ENCODE data around the gene NKAIN2. TPM values are rescaled to one million over a fixed set of nuclear protein-coding genes. Genes with fewer than 3 reads are reported as not detected.

Gene NKAIN2
- total RNA-seq, 2 donors from 2014 or later = 0.29 TPM; not detected in 1

- 92 to 95% methylated on average over 2 to 3 of the region's 3 CpGs for WGBS, 2 experiments (ENCODE audit: insufficient coverage in 1 of 2, insufficient read length in 1 of 2)
- TF ChIP-seq CTCF (conservative IDR thresholded peaks at IDR 0.05) = no peak
- H3K9ac ChIP-seq (ENCODE audit: extremely low read depth, low read length, poor library complexity, severe bottlenecking) = no peak overlapping the region
Measured at GRCh38 chr6:124199286-124199685, 395.6 kb downstream of the NKAIN2 start.

GRCh38 chr6:124200661-124201060, 397.0 kb downstream of the NKAIN2 start:
- no peaks in the 10 kb centered on the region for H3K27me3 Mint-ChIP-seq (ENCODE audit: insufficient read depth)
- H3K4me3 Mint-ChIP-seq = no peak overlapping the region
- no peaks in the 10 kb centered on the region for H3K4me1 Mint-ChIP-seq
- no peak overlapping the region for H3K27ac Mint-ChIP-seq
- Histone ChIP-seq H3K4me3 (ENCODE audit: low read length) (no peak overlapping the region), H3K27me3 (ENCODE audit: control insufficient read depth, insufficient read depth, low read length, poor library complexity, severe bottlenecking) (no peaks in the 10 kb centered on the region), H3K27ac (ENCODE audit: low read depth, low read length) (no peak overlapping the region), H3K9me3 (ENCODE audit: control insufficient read depth, low read length) (no peaks in the 10 kb centered on the region), H3K36me3 (ENCODE audit: control insufficient read depth, insufficient read depth, low read length) (no peaks in the 10 kb centered on the region), H3K4me1 (ENCODE audit: control insufficient read depth, insufficient read depth, low read length) (no peaks in the 10 kb centered on the region), H3K9ac (ENCODE audit: extremely low read depth, low read length, poor library complexity, severe bottlenecking) (no peak overlapping the region)
- 88 to 92% methylated on average over 2 to 4 of the region's 4 CpGs for WGBS, 2 experiments (ENCODE audit: insufficient coverage in 1 of 2, insufficient read length in 1 of 2)
- H3K36me3 Mint-ChIP-seq (ENCODE audit: low read depth) = no peaks in the 10 kb centered on the region
- H3K9me3 Mint-ChIP-seq = no peaks in the 10 kb centered on the region
- DNase-seq = no peak
- no peak for TF ChIP-seq CTCF (conservative IDR thresholded peaks at IDR 0.05)

More at GRCh38 chr6:124199286-124199685, 395.6 kb downstream of the NKAIN2 start:
- H3K27ac Mint-ChIP-seq = no peak overlapping the region
- no peaks in the 10 kb centered on the region for H3K9me3 Mint-ChIP-seq
- no peaks in the 10 kb centered on the region for H3K4me1 Mint-ChIP-seq
- H3K36me3 ChIP-seq (ENCODE audit: control insufficient read depth, insufficient read depth, low read length) = no peaks in the 10 kb centered on the region
- no peak overlapping the region for H3K27ac ChIP-seq (ENCODE audit: low read depth, low read length)
- no peaks in the 10 kb centered on the region for H3K27me3 ChIP-seq (ENCODE audit: control insufficient read depth, insufficient read depth, low read length, poor library complexity, severe bottlenecking)
- no peak overlapping the region for H3K4me3 ChIP-seq (ENCODE audit: low read length)
- no peak for DNase-seq
- no peak overlapping the region for H3K4me3 Mint-ChIP-seq
- no peaks in the 10 kb centered on the region for H3K4me1 ChIP-seq (ENCODE audit: control insufficient read depth, insufficient read depth, low read length)
- no peaks in the 10 kb centered on the region for H3K36me3 Mint-ChIP-seq (ENCODE audit: low read depth)
- no peaks in the 10 kb centered on the region for H3K9me3 ChIP-seq (ENCODE audit: control insufficient read depth, low read length)
- no peaks in the 10 kb centered on the region for H3K27me3 Mint-ChIP-seq (ENCODE audit: insufficient read depth)

- no peak for DNase-seq
- Histone ChIP-seq H3K4me1 (ENCODE audit: control insufficient read depth, insufficient read depth, low read length) (no peaks in the 10 kb centered on the region), H3K9me3 (ENCODE audit: control insufficient read depth, low read length) (no peaks in the 10 kb centered on the region), H3K27ac (ENCODE audit: low read depth, low read length) (no peak overlapping the region), H3K27me3 (ENCODE audit: control insufficient read depth, insufficient read depth, low read length, poor library complexity, severe bottlenecking) (no peaks in the 10 kb centered on the region), H3K36me3 (ENCODE audit: control insufficient read depth, insufficient read depth, low read length) (no peaks in the 10 kb centered on the region), H3K4me3 (ENCODE audit: low read length) (no peak overlapping the region), H3K9ac (ENCODE audit: extremely low read depth, low read length, poor library complexity, severe bottlenecking) (no peak overlapping the region)
- no peak overlapping the region for H3K4me3 Mint-ChIP-seq
- H3K4me1 Mint-ChIP-seq = no peaks in the 10 kb centered on the region
- TF ChIP-seq CTCF (conservative IDR thresholded peaks at IDR 0.05) = no peak
- no peaks in the 10 kb centered on the region for H3K9me3 Mint-ChIP-seq
- no peaks in the 10 kb centered on the region for H3K36me3 Mint-ChIP-seq (ENCODE audit: low read depth)
- no peaks in the 10 kb centered on the region for H3K27me3 Mint-ChIP-seq (ENCODE audit: insufficient read depth)
- no peak overlapping the region for H3K27ac Mint-ChIP-seq
- WGBS, 2 experiments (ENCODE audit: insufficient coverage in 1 of 2, insufficient read length in 1 of 2) = 88% methylated on average over 1 of the region's 2 CpGs; no CpG with 5 or more reads in 1 of the 2 experiments
Measured at GRCh38 chr6:124203101-124203811, 399.6 kb downstream of the NKAIN2 start.
